ENCODE data around the gene C15orf39.

C15orf39 gene

DNA sequence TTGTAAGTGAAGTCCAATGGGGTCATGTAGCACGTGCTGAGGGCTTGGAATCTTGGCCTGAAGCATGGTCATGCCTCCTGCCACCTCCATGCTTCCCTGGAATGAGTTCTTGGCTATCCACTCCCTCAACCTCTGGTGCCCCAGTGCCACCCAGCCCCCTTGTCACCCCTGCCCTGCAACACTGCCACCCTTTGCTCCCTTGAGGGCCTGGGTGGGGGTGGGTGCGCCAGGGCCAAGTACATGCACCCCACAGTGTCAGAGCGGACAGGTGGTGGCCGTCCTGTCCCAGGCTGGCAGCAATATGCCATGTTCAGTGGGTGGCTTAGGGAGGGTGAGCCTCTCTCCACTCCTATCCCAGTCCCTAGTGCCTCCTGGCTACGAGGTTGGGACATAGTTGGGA lies 27.6 kb upstream of the C15orf39 start:
- DNase-seq: no peak

DNA sequence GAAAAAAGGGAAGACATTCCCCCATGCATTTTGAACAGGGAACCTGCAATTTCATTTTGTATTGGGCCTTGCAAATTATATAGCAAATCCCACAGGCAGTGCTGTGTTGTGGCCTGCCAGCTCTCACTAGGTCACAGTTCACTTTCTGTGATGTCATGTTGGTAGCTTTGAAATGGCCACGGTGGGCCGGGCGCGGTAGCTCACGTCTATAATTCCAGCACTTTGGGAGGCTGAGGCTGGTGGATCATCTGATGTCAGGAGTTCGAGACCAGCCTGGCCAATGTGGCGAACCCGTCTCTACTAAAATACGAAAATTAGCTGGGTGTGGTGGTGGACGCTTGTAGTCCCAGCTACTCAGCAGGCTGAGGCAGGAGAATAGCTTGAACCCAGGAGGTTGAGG lies 27.0 kb upstream of the C15orf39 start:
- no peak for DNase-seq

DNA sequence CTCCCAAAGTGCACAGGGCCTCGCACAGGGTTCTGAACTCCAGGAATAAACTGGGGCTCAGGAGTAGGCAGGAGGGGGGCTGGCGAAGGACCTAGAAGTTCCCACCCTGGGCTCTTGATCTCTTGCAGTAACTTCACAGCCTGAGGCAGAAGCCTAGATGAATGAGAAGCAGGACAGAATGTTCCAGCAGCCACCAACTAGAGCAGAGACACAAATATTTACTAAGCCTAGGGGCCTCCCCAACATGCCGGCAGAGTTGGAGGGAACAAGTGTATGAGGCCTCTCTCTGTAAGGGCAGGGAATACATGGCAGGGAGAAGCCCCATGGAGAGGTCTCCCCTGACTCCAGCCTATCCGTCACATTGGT lies 25.3 kb upstream of the C15orf39 start:
- DNase-seq: no peak

DNA sequence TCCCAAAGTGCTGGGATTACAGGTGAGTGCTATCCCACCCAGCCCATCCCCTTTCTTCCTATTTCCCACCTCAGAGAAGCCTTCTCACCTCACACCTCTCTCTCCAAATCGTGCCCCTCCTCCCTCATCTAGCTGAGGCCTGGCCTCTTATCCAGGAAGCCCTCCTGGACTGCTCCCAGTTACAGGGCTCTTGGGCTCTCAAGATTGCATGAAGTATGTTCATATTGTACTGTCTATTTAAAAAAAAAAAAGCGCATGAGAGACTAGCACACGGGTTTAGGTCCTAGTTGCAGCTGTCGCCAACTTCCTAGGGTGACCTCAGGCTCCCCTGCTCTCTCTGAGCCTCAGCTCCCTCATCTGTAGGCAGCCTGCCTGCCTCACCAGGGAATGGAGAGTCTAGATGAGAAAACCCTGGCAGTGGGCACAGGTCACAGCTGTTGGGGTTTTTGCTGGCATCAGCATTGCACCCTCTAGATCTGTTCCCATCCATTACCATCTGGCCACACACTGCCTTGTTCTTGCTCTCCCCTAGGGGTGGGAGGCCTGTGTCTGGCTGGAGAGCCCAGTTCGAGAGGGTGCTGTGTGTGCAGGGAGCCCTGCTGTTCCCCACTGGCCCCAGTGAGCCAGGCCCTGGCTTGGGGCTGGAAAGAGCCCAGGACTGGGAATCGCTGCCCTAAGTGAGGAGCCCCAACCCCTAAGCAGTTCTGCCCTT lies 24.2 kb upstream of the C15orf39 start:
- no peak for DNase-seq

- no peak for DNase-seq
Measured at GRCh38 chr15:75178171-75178937, 23.3 kb upstream of the C15orf39 start.

- DNase-seq: no peak
Measured at GRCh38 chr15:75178938-75179745, 22.5 kb upstream of the C15orf39 start.

DNA sequence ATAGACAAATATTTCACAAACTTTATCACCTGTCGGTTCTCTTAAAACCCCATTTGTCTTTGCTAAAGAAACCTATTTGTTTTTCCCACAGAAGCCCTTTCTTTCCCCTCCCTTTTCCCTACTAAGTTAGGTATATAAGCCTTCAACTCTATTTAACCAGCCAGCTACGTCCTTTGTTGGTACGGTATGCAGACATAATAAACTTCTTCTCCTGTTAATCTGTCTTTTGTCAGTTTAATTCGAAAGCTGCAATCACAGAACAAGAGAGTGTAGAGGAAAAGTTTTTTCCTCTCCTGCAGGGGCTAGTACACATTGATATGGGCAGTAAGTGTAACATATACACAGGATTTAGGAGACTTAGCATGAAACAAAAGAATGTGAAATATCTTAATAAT lies 21.9 kb upstream of the C15orf39 start:
- DNase-seq: no peak

DNA sequence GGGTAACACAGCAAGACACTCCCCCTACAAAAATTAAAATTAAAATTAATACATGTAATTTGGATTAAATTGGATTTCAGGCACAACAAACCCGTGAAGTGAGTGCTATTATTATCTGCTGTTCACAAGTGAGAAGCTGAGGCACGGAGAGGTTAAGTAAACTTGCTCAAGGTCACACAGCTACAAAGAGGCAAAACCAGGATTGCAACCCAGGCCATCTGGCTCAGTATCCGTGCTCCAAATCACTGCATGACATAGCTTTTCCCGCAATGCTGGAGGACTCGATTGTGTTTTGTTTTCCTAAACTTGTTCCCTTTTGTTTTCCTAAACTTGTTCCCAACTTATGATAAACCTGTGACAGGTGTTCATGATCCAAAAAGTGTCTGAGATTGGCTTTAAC lies 19.9 kb upstream of the C15orf39 start:
- no peak for DNase-seq

DNA sequence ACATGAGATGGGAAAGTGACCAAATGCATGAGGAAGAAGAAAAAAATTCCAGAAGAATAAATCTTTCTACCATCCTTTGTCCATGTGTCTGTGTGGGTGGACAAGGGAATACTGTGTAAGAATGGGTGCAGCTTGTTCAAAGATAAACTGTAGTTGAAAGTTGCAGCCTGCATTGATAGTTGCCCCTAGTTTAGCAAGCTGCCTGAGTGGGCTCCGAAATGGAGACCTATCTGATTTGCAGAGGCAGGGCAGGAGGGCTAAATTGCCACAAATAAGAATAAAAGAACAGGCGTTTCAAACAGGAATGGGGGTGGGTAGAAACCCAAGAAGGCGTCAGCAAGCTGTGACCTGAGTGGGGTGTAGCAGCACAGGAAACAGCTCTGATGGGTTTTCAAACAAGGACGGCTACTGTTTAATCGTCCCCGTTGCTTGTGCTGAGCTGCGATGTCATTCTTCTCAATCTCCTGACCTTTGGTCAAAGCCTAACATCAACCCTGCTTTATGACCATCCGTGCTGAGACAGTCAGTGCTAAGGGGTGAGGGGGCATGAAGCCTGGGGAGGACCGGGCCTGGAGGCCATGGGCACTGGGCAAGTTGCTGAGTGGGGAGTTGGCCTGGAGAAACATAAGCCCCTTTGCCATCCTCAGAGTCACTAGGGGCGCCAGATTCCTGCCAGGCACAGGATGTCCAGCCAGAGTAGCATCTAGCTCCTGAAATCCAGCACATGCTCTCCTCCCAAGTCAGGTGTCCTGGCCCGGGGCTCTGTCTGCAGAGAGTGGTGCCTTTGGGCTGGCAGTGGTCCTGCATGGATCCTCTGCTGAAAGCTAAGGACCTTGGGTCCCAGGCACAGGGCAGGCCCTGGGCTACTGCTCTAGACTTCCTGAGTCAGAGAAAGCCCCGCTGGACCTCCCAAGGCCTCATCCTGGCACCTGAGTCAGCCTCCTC lies 19.2 kb upstream of the C15orf39 start:
- DNase-seq: no peak

- no peak for DNase-seq
Measured at GRCh38 chr15:75185271-75186029, 16.2 kb upstream of the C15orf39 start.

GRCh38 chr15:75186044-75186443 lies 15.6 kb upstream of the C15orf39 start:
- DNase-seq: no peak

DNA sequence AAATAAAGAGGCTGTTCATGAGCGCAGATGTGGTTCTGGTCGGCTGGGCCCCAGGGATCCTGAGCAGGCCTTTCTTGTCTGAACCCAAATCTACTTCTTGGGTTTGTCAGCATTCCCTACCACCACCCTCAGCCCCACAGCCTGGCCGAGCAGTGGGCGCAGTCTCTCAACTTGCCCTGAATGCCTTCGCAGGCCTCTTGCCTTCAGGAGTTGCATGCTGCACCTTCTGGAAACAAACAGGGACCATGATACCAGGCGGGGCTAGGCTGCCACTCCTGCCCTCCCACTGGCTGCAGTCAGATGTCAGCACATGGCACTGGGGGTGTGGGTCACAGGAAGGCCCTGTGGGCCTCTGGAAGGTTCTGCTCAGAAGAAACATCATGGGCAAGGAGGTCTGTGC lies 13.2 kb upstream of the C15orf39 start:
- no peak for DNase-seq

DNA sequence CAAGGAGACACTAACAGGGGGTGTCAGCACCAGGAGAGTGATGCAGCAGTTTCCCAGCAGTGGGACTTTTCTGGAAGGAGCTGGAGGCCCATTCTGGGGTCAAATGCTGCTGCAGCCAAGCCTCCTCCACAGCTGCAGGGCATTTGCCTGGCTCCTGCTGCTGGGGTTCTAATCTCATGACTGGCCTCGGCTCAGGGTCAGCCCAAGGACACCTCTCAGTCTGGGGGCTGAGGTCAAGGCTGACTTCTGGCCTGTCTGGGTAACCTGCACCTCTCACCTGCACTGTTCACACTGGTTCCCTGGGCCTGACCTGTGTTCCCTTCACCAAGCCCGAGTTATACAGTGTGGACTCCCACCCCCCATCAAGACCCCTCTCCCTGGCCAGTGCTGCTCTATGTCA lies 10.4 kb upstream of the C15orf39 start:
- DNase-seq: no peak

- no peak for DNase-seq
Measured at GRCh38 chr15:75192307-75192706, 9.4 kb upstream of the C15orf39 start.

- DNase-seq: no peak
Measured at GRCh38 chr15:75193272-75193671, 8.4 kb upstream of the C15orf39 start.

DNA sequence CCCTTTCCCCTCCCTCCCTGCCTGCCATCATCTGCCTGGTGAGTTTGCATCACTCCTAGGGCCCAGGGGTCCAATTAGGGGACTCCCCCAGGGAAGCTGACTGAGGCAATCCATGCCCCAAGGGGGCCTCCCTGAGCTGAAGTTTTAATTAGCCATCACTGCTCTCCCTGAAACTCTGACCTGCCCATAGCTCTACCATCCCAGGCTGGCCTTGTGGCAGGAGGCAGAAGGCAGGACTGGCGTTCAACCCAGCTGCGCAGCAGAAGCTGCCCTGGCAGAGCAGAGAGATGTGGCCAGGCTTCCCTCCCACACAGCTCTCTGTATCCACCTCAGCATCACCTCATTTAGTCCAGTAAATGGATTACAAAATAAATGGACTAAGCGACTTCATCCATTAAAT lies 7.7 kb upstream of the C15orf39 start:
- DNase-seq: no peak

GRCh38 chr15:75194397-75194796 lies 7.3 kb upstream of the C15orf39 start:
- DNase-seq: no peak

DNA sequence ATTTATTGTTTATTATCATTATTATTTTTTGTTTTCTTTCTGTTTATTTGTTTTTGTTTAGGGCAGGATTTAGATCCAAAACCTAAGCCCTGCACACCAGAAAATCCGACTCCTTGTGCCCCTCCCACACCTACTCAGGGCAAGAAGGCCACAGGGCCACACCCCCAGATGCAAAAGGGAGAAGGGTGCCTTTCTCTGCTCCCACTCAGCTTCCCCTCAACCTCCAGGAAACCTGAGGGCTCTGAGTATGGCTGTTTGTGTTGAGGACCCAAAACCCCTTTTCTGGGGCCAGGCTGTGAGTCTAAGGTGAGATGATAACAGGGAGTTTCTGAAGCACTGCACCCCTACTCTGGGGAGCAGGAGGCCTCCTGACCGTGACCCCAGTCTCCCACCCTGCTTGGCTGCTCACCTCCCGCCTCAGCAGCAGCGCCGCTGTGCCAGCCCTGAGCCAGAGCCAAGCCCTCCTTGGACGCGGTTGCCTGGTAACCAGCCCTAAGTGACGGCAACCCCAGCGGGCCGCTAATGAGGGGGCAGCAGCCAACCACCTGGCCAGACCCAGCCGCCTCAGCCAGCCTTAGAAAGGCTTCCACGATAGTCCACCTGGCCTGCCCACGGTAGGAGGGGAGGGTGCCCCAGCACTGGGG lies 6.4 kb upstream of the C15orf39 start:
- DNase-seq: no peak

DNA sequence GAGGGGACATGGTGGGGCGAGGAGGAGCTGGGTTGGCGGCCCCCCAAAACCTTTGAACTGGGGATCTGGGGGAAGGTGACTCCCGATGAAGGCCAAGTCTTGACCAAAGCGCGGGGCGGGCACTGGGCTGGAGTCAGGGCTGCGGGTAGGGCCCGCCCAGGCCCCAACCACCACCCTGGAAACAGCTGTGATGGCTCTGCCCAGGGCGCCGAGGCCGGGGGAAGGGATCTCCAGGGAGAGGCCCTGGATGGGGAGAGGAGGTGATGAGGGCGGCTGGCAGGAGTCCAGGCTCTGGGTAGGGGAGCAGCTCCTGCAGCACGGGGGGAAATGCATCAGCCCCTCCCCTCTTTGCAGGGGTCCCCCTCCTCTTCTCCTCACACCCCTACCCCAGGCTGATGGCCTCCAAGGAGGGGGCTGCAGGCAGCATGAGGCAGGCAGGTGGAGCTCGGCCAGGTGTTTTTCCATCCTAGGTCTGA lies 5.9 kb upstream of the C15orf39 start:
- DNase-seq: no peak

GRCh38 chr15:75197062-75197630 lies 4.5 kb upstream of the C15orf39 start:
- DNase-seq: no peak

All from NK-92 treated with Interleukin-12 subunit alpha and Interleukin-12 subunit beta, amount 100 ng/mL, for 24 hours (cell line).